Measurements from ENCODE around the gene PPP1CC.

DNA sequence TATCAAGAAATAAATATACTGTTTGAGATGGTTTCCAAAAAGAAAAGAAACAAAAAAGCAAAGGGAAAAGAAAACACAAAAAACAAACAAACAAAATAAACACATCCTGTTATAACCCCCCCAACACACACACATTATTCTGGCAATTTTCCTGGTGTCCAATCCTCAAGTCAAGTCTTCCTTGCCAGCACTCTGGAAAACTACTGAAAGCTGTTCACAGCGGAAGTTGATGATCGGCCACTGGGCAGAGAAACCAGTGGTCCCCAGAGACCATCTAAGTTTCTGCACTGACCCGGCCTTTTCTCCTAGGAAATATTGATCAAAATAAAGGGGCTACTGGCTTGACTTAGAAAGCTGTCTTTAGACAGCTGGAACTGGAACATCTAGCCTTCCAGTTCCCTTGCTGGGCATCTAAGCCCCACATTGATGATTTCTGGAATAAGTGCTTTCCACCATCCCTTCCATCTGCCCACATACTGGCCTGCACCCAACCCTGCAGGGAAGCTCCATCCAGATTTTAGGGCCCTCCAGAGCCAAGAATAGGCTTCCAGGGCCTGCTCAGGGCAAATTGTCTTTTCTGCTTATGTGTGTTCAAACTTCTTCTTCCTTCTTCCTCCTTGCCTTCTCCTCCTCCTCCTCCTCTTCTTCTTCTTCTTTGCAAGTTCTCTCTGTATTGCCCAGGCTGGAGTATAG is 11.6 kb upstream of the PPP1CC start:
- TF ChIP-seq POLR2AphosphoS5 (IDR thresholded peaks at IDR 0.05): no peak
- TF ChIP-seq CTCF (IDR thresholded peaks at IDR 0.05): no peak
- no peak for TF ChIP-seq POLR2A (IDR thresholded peaks at IDR 0.05)
- no peak for TF ChIP-seq EP300 (IDR thresholded peaks at IDR 0.05)
